ENCODE measurements around the gene ZNF512B.
"Not testable (repeated sequence)": the region's sequence is repeated elsewhere in the genome, so short reads cannot be mapped to it uniquely, and the experiment has no call there.

The ZNF512B gene

DNA sequence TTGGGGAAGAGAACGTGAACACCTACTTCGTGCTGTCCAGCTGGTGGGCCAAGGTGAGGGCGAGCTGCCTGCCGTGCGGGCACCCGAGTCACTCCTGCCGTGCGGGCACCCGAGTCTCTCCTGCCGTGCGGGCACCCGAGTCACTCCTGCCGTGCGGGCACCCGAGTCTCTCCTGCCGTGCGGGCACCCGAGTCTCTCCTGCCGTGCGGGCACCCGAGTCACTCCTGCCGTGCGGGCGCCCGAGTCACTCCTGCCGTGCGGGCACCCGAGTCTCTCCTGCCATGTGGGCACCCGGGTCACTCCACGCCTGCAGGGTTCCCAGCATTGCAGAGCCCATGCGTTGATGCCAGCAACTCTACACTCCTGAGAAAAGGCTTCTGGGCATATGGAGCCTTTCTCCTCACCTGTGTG is 40.3 kb downstream of the ZNF512B start:
- not testable (repeated sequence) for DNase-seq

DNA sequence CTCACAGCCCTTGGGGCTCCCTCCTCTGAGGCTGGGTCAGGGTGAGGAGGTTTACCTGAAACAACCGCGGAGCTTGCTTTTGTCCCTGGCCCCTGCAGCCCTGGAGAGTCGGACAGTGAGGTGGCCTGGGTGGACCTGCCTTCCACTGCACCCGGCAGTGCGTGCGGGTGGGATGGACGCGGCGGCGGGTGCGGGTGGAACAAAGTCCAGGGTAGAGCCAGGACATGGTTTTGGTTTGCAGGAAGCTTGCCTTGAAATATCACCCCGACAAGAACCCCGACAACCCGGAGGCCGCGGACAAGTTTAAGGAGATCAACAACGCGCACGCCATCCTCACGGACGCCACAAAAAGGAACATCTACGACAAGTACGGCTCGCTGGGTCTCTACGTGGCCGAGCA is 40.7 kb downstream of the ZNF512B start:
- no peak for DNase-seq

GRCh38 chr20:63926298-63926697 is 43.4 kb downstream of the ZNF512B start:
- DNase-seq: no peak

DNA sequence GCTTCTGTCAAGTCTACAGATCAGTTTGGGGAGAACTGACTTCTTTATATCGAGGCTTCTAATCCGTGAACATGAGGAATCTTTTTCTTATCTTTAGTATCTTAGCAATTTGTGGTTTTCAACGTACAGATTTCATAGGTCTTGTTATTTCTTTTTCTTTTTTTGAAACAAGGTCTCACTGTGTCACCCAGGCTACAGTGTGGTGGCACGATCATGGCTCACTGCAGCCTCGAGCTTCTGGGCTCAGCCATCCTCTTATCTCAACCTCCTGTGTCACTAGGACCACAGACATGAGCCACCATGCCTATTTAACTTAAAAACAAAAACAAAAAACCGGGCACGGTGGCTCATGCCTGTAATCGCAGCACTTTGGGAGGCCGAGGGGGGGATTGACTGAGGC is 45.5 kb downstream of the ZNF512B start:
- DNase-seq: no peak

DNA sequence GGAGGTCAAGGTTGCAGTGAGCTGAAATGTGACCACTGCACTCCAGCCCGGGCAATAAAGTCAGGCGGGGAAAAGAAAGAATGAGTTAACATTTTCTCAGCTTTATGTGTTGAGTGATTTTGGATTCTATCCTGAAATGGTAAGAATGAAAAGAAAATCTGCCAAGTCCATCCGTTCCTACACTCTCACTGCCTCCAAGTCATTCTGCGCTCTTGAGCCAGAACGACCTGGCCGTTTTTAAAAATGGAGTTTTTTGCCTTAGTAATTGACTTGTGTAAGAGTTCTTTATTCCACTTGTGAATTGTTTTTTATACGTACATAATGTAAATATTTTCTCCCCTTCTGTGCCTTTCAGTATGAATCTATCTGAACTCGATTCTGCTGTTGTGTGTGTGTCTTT is 46.1 kb downstream of the ZNF512B start:
- no peak for DNase-seq

- DNase-seq: no peak
Measured at GRCh38 chr20:63920226-63920625, 49.5 kb downstream of the ZNF512B start.

DNA sequence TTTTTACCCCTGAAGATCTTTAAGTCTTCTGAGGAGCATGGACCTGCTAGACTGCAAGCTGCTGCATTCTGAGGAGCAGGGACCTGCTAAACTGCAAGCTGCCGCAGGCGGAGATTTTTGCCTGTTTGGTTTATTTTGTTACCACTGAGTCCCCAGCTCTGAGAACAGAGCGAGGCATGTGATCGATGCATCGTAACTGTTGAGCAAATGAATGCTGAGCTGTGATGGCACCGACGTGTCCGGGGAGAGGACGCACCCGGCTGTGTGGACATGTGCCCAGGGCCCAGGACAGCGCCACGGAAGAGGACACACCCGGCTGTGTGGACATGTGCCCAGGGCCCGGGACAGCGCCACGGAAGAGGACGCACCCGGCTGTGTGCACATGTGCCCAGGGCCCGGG is 50.6 kb downstream of the ZNF512B start:
- DNase-seq: no peak

DNA sequence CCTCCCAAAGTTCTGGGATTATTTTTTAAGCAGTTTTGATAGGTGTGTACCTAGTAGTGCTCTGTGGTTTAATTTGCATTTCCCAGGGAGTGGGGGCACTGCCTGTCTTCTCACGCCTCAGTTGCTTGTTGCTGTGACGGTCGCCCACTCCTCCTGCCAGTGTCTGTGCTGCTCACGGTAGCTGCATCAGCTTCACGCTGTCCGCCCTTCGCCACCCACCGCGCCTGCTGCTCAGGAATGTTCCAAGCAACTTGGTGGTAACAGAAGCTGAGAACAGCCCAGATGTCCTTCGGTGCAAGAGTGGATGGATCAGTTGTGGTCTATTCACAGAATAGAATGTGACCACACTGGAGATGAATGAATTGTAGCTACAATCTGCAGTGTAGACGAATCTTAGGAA is 51.9 kb downstream of the ZNF512B start:
- DNase-seq: no peak

- not testable (repeated sequence) for DNase-seq
Measured at GRCh38 chr20:63916371-63916939, 53.3 kb downstream of the ZNF512B start.

GRCh38 chr20:63915471-63915870 is 54.3 kb downstream of the ZNF512B start:
- no peak for DNase-seq

GRCh38 chr20:63913768-63914167 is 56.0 kb downstream of the ZNF512B start:
- no peak for DNase-seq

DNA sequence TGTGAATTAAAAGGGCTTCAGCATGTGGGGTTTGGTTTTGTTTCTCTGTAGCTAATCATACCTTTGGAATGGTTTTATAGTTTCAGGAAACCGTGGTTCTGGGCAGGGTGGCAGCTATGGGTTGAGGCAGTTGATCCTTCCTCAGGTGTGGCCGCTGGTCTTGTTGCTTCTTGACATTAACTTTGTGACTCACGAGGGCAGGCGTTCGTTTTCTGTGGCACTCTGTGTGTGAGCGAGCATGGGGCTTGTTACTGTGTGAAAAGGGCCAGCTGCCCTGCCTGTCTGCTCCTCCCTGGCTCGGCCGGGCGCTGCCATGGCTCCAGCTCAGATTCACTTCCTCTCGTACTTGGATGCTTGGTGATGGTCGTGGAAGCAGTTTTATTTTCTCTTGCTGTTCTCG is 58.6 kb downstream of the ZNF512B start:
- DNase-seq: peak in 1 of 2 donors; percentile 18

- no peak for DNase-seq
Measured at GRCh38 chr20:63908008-63908682, 61.6 kb downstream of the ZNF512B start.

Data from CD4-positive, alpha-beta T cell treated with Interleukin-1 beta for 1 hour (primary cell).